NOMO-1 (cell line): ENCODE results near the gene CD34.
A peak's percentile ranks its signal among the peaks of the same experiment; 100 is the strongest.

Experiments
- DNase-seq, 2 experiments: peaks; one replicate each; lab custom pipeline; 2025; ENCODE audit not compliant: unreplicated experiment in 2 of 2; lab: John Stamatoyannopoulos, UW

CD34 gene

GRCh38 chr1:207910591-207911354 is at the start of gene CD34:
CD34 (minus strand) TSS chr1:207911125; CDS start chr1:207911080, 45 bp downstream.
- DNase-seq, result no peak

GRCh38 chr1:207960346-207960745 is 49.4 kb upstream of the CD34 start:
- no peak for DNase-seq

- DNase-seq, result no peak
Observed at GRCh38 chr1:207959910-207960309, 49.0 kb upstream of the CD34 start.

DNA sequence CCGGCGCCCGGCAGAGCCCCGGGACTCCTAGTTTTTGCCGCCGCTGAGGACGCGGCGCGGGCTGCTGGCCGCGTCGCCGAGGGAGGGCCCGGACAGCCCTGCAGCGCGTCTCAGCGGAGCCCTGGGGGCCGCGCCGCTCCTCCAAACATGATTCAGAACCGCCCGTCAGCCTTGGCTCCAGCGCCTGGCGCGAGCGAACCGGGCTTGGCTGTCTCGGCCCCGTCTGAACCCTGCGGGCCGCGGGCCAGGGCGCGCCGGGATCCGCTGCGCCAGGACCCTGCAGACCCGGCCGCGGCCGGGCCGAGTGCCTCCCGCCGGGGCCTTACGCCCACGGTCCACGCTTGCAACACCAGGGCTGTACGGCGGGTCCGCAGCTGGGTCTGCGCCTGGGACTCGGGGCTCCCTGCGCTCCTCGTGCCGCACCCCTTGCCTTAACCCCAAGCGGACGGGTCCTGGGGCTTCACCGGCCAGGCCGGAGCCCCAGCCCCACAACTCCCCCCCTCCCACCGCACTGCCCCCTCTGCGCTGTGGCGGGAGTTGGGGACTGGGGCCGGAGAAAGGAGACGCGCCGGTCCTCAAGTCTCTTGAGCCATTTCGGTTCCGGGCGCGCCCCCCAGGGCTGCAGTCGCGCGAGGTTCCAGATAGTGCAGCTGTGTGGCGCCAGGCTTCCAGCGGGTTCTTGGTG is 48.4 kb upstream of the CD34 start:
- no peak for DNase-seq

- no peak for DNase-seq
Observed at GRCh38 chr1:207958376-207959139, 47.6 kb upstream of the CD34 start.

- DNase-seq, result no peak
Observed at GRCh38 chr1:207956986-207957385, 46.1 kb upstream of the CD34 start.

- no peak for DNase-seq
Observed at GRCh38 chr1:207954104-207954503, 43.2 kb upstream of the CD34 start.

- peak in 1 of 2 experiments; percentile 30 for DNase-seq
Observed at GRCh38 chr1:207952617-207953542, 42.0 kb upstream of the CD34 start.

GRCh38 chr1:207951652-207952051 is 40.7 kb upstream of the CD34 start:
- DNase-seq, result no peak

DNA sequence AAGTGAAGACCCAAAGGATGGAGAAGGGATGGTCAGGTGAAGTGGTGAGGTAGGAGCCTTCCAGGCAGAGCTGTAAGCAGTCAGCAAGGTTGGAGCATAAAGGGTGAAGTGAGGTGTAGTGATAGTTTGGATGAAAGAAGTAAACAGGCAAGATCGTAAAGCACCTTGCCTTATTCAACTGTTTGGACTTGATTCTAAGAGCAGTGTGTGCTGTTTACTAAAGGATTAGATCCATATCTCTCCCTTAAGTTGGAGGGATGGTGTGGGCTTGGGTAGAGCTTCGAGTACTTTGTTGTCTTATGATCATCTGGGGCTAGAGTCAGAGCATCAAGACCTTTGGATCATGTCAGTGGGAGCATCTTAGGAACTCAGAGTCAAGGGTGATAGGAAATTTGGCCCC is 39.8 kb upstream of the CD34 start:
- DNase-seq, result no peak

DNA sequence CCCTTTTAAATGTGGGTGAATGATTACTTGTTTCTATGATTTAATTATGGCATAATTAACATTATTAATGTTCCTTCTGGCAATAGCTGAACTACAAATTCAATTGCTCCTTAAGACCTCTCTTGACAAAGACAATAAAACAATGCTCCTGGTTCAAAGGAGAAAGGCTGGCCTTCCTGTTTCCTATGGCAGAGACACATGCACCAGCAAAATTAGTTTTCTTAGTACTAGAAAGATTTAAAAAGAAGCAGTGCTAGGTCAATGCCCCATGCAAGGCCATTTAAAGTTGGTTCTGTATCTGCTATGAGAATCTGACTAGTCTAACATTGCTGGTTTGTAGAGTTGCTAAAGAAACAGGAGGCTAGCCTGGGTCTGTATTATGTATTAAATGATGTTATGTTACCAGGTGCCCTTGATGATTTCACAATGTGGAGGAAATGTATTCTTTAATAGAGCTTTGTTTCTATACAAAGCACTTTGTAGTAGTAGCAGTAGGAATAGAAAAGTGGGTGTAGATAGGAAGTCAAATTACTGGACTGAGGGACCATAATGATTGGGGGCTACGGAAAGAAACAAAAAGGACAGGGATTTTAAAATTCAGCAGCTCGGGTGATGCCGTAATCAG is 38.8 kb upstream of the CD34 start:
- no peak for DNase-seq

- DNase-seq, result no peak
Observed at GRCh38 chr1:207948536-207949250, 37.8 kb upstream of the CD34 start.

DNA sequence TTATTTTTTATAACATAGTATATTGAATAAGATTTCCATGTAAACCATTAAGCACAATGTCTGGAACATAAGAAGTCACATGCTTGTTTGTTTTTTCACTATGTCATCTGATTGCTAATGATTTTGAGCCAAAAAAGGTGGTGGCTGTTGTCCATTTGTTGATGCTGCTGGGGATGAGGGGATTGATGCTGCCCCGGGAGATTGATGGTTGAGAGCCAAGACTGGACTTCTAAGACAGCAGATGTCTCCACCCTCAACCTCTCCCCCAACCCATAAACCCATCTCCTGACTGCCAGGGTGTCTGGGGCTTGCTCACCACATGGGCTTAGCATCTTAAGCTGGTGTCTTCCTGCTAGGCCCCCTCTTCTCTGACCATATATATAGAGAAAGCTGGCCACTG is 35.8 kb upstream of the CD34 start:
- DNase-seq, result no peak

DNA sequence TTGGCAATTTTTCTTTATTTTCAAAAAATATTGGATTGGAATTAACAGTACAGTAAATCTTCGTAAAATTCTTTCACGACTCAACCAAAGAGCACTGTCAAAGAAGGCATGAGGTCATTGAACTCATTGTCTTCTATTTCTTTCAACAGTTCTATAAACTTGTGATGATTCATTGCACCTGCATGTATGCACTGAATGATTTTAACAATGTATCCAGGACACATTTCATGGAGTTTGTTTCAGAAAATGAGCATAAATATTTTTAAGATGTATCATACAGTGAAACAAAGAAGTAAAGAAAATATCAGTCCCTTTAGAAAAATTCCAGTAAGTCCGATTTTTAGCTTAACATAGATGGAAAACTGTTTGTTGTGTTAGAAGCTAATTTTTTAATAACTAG is 33.6 kb upstream of the CD34 start:
- DNase-seq, result no peak

- peak; percentile 43 to 68 for DNase-seq
Observed at GRCh38 chr1:207942337-207942741, 31.4 kb upstream of the CD34 start.

DNA sequence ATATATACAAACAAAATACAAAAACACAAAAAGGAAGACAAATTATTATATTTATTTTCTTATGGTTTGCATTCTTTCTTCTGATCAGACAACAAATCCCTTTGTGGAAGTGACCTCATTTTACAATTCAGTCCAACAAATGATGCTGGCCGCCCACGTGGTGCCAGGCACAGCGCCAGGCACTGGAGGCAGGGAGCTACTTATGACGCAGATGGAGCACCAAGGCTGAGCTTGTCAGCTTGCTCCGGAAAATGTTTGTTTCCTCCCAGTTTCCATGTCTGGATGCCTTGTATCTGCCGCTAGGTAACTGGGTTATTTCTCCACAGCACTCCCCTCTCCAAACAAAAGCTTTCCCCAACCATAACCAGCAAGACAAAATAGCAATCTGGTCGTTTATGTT is 30.7 kb upstream of the CD34 start:
- no peak for DNase-seq

DNA sequence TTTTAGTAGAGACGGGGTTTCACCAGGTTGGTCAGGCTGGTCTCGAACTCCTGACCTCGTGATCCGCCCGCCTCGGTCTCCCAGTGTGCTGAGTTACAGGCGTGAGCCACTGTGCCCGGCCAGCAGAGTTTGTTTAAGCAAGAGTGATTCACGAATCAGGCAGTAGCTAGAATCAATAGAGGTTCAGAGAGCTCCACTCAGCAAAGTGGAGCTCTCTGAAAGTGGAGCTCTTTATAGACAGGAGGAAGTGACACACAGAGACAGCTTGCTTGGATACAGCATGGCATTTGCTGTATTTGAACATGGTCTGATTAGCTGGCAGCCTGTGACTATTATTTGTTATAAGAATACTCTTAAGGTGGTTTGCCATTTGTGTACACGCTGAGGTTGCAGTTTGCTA is 27.1 kb upstream of the CD34 start:
- peak in 1 of 2 experiments; percentile 1 for DNase-seq

DNA sequence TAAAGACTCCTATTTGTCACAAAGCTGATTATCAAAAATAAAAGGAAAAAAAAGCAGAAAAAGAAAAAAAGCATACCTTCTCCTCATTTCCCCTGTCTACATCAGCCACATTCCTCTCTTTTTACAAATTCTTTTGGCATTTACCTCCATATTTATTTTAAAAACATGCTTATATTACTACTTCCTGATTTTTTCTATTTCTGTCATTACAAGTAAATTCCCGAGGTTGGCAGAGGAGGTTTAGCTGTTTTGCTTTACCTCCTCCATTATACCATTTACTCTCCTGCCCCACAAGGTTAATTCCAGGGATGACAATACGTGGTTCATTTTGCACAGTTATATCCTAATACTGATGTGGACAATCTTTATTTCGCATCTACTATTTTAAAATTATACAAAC is 26.3 kb upstream of the CD34 start:
- DNase-seq, result no peak

- peak in 1 of 2 experiments; percentile 6 for DNase-seq
Observed at GRCh38 chr1:207935166-207935583, 24.2 kb upstream of the CD34 start.
